CD14-positive monocyte (primary cell): Measurements from ENCODE around the gene IRF9. TPM values are rescaled to one million over a fixed set of nuclear protein-coding genes. Genes with fewer than 3 reads are reported as not detected.

ENCODE experiments used
- DNase-seq, 3 donors: peaks; one replicate each; pipeline ENCODE4 v3.0.0-alpha.2; 2011 to 2022
- H2AFZ ChIP-seq: 2 replicates; pipeline ENCODE4 v1.6.0; 2012; ENCODE audit warnings: mild to moderate bottlenecking, low read depth, low read length, inconsistent platforms; ENCODE audit not compliant: insufficient read depth, poor library complexity, severe bottlenecking
- H3K27ac ChIP-seq, 2 donors: 1 replicate in 1 of 2; 2 replicates in 1 of 2; pipeline ENCODE4 v1.5.1; 2012 to 2013; ENCODE audit warnings: low read length in 2 of 2, control low read depth in 1 of 2, inconsistent platforms in 1 of 2, low read depth in 1 of 2, mild to moderate bottlenecking in 1 of 2
- H3K27me3 ChIP-seq, 2 donors: one replicate each; pipeline versions ENCODE4 v1.6.0 to v1.6.1; 2011 to 2013; ENCODE audit warnings: low read length in 2 of 2; ENCODE audit not compliant: control insufficient read depth in 2 of 2, insufficient read depth in 2 of 2
- H3K36me3 ChIP-seq, 2 donors: replicated peaks in 1 of 2; 1 replicate in 1 of 2; 2 replicates in 1 of 2; pipeline versions ENCODE4 v1.5.1 to v1.6.1; 2012 to 2013; ENCODE audit warnings: low read length in 2 of 2, control low read depth in 1 of 2, inconsistent platforms in 1 of 2, mild to moderate bottlenecking in 1 of 2; ENCODE audit not compliant: insufficient read depth in 2 of 2, control insufficient read depth in 1 of 2
- H3K4me1 ChIP-seq, 2 donors: 1 replicate in 1 of 2; 2 replicates in 1 of 2; pipeline versions ENCODE4 v1.5.1 to v1.6.1; 2012 to 2013; ENCODE audit warnings: low read length in 2 of 2, control low read depth in 1 of 2, inconsistent platforms in 1 of 2, mild to moderate bottlenecking in 1 of 2, moderate library complexity in 1 of 2; ENCODE audit not compliant: insufficient read depth in 2 of 2, control insufficient read depth in 1 of 2
- H3K4me2 ChIP-seq: replicated peaks from 2 replicates; pipeline ENCODE3; 2012; ENCODE audit warnings: low read length, moderate library complexity, mild to moderate bottlenecking; ENCODE audit not compliant: poor library complexity, severe bottlenecking; ENCODE audit errors: extremely low read depth
- H3K4me3 ChIP-seq, 3 experiments: fragments of 200-600 bp in 1 of 3; sonication (generic) in 1 of 3; replicated peaks in 1 of 3; 1 replicate in 2 of 3; 2 replicates in 1 of 3; pipeline ENCODE4 v1.5.1; 2011 to 2013; ENCODE audit warnings: low read length in 3 of 3, mild to moderate bottlenecking in 3 of 3, control low read depth in 2 of 3, low read depth in 2 of 3, inconsistent platforms in 1 of 3, moderate library complexity in 1 of 3
- H3K79me2 ChIP-seq: 2 replicates; pipeline ENCODE4 v1.6.0; 2012; ENCODE audit warnings: mild to moderate bottlenecking, control low read depth, inconsistent platforms, low read length, moderate library complexity; ENCODE audit not compliant: insufficient read depth
- H3K9ac ChIP-seq: 2 replicates; pipeline ENCODE4 v1.6.0; 2017; ENCODE audit warnings: low read length, mild to moderate bottlenecking; ENCODE audit not compliant: insufficient read depth, poor library complexity, severe bottlenecking
- H3K9me3 ChIP-seq, 2 donors: replicated peaks in 1 of 2; 1 replicate in 1 of 2; 2 replicates in 1 of 2; pipeline versions ENCODE4 v1.5.1 to v1.6.1; 2012 to 2013; ENCODE audit warnings: low read length in 2 of 2, control low read depth in 1 of 2; ENCODE audit not compliant: control insufficient read depth in 1 of 2, insufficient read depth in 1 of 2
- H4K20me1 ChIP-seq: 2 replicates; pipeline ENCODE4 v1.6.0; 2012; ENCODE audit warnings: mild to moderate bottlenecking, low read length, control low read depth, moderate library complexity; ENCODE audit not compliant: insufficient read depth
- H3K27ac Mint-ChIP-seq, 7 donors: one replicate each; pipeline ENCODE4 v1.8.0; 2020; ENCODE audit warnings: mild to moderate bottlenecking in 7 of 7, mixed read lengths in 7 of 7, moderate library complexity in 6 of 7, inconsistent platforms in 2 of 7
- H3K27me3 Mint-ChIP-seq, 3 donors: one replicate each; pipeline ENCODE4 v1.8.0; 2021 to 2022; ENCODE audit warnings: low read depth in 3 of 3, mild to moderate bottlenecking in 3 of 3, mixed read lengths in 3 of 3, moderate library complexity in 3 of 3, inconsistent platforms in 1 of 3
- H3K36me3 Mint-ChIP-seq, 2 donors: one replicate each; pipeline ENCODE4 v1.8.0; 2020; ENCODE audit warnings: mixed read lengths in 2 of 2, inconsistent platforms in 1 of 2, mild to moderate bottlenecking in 1 of 2
- H3K4me1 Mint-ChIP-seq: one replicate; pipeline ENCODE4 v1.8.0; 2020; ENCODE audit warnings: mild to moderate bottlenecking, mixed read lengths
- H3K4me3 Mint-ChIP-seq, 2 donors: one replicate each; pipeline ENCODE4 v1.8.0; 2020; ENCODE audit warnings: mild to moderate bottlenecking in 2 of 2, mixed read lengths in 2 of 2, moderate library complexity in 1 of 2
- H3K9me3 Mint-ChIP-seq, 7 donors: one replicate each; pipeline ENCODE4 v1.8.0; 2020 to 2022; ENCODE audit warnings: mixed read lengths in 7 of 7, mild to moderate bottlenecking in 6 of 7, moderate library complexity in 6 of 7, inconsistent platforms in 2 of 7
- CTCF ChIP-seq: fragments of 200-600 bp; IDR thresholded peaks from one replicate; pipeline ENCODE4 v1.8.0; 2022; ENCODE audit warnings: antibody characterized with exemption, mild to moderate bottlenecking
- WGBS: methylation state at CpG from one replicate; pipeline ENCODE4 v1.1.5; 2013; ENCODE audit warnings: missing lambda C conversion rate; ENCODE audit not compliant: insufficient coverage; 5-methylcytosine and 5-hydroxymethylcytosine counted together
- intact Hi-C, 2 donors: fragments of 100-400 bp; cut with micrococcal nuclease; formaldehyde crosslinking; loops; one replicate each; pipeline versions ENCODE4 v1.15.0 to v1.15.1; 2023
- polyA plus RNA-seq, 3 donors: library from polyadenylated mRNA; depleted of rRNA in 1 of 3; unstranded in 2 of 3; stranded (reverse) in 1 of 3; fragments of 300-500 nt in 2 of 3; fragments of >200 nt in 1 of 3; fragmentation: Illumina TruSeq in 2 of 3; gene quantifications; 1 replicate in 2 of 3; 2 replicates in 1 of 3; pipeline ENCODE4 v1.2.3, GENCODE V29; 2012 to 2021

Gene IRF9
- polyA plus RNA-seq, 3 donors, result 44.7 to 208 (median 56.0) TPM

GRCh38 chr14:24149302-24149969 is 11.6 kb upstream of the IRF9 start:
- no peak for DNase-seq
- peak overlapping the region in 2 of 7 donors; percentile 69 to 76 for H3K27ac Mint-ChIP-seq
- H3K4me3 Mint-ChIP-seq, result no peak overlapping the region
- TF ChIP-seq CTCF, result no peak
- WGBS, result 100% methylated on average over 2 of the region's 3 CpGs
- peak overlapping the region in 1 of 2 donors; percentile 26 for H3K27ac ChIP-seq
- H2AFZ ChIP-seq, result no peak overlapping the region
- peaks cover 65% of the 10 kb centered on the region for H3K79me2 ChIP-seq
- H3K4me1 ChIP-seq, result peaks cover 26 to 36% of the 10 kb centered on the region in 2 donors
- no peaks in the 10 kb centered on the region for H3K9me3 Mint-ChIP-seq
- no peaks in the 10 kb centered on the region for H3K27me3 ChIP-seq
- H4K20me1 ChIP-seq, result peaks cover 61% of the 10 kb centered on the region
- H3K36me3 ChIP-seq, result peaks cover 50 to 58% of the 10 kb centered on the region in 2 donors
- no peaks in the 10 kb centered on the region for H3K9me3 ChIP-seq
- H3K9ac ChIP-seq, result no peak overlapping the region
- peaks cover 35% of the 10 kb centered on the region for H3K4me1 Mint-ChIP-seq
- no peak overlapping the region for H3K4me2 ChIP-seq
- H3K4me3 ChIP-seq, result no peak overlapping the region
- intact Hi-C loops, result no loop called here
- H3K27me3 Mint-ChIP-seq, result peaks cover 0 to 2% (median 0%) of the 10 kb centered on the region in 3 donors
- peaks cover 53 to 61% of the 10 kb centered on the region in 2 donors for H3K36me3 Mint-ChIP-seq

- Histone ChIP-seq H3K4me2 (no peak overlapping the region), H3K9me3 (no peaks in the 10 kb centered on the region), H3K27me3 (no peaks in the 10 kb centered on the region), H3K79me2 (peaks cover 62% of the 10 kb centered on the region), H3K27ac (peak overlapping the region in 1 of 2 donors; percentile 26), H3K9ac (no peak overlapping the region), H3K4me3 (no peak overlapping the region), H3K4me1 (peaks cover 23 to 31% of the 10 kb centered on the region in 2 donors), H4K20me1 (peaks cover 59% of the 10 kb centered on the region), H2AFZ (no peak overlapping the region), H3K36me3 (peaks cover 52 to 58% of the 10 kb centered on the region in 2 donors)
- intact Hi-C loops, result no loop called here
- DNase-seq, result peak in 1 of 3 donors; percentile 2
- TF ChIP-seq CTCF, result no peak
- WGBS, result 98% methylated on average over 7 of the region's 9 CpGs
- Mint-ChIP-seq H3K4me1 (peaks cover 30% of the 10 kb centered on the region), H3K9me3 (no peaks in the 10 kb centered on the region), H3K36me3 (peaks cover 54 to 64% of the 10 kb centered on the region in 2 donors), H3K27me3 (peaks cover 0 to 2% (median 0%) of the 10 kb centered on the region in 3 donors), H3K27ac (peak overlapping the region in 2 of 7 donors; percentile 3 to 63), H3K4me3 (no peak overlapping the region)
Observed at GRCh38 chr14:24150061-24150460, 11.0 kb upstream of the IRF9 start.
